Fibroblast of skin of abdomen (primary cell): ENCODE results near the gene ARL6IP1.
A peak's percentile ranks its signal among the peaks of the same experiment; 100 is the strongest.
"Not testable (repeated sequence)": the region's sequence is repeated elsewhere in the genome, so short reads cannot be mapped to it uniquely, and the experiment has no call there.

ENCODE experiments used
- DNase-seq: peaks from one replicate; pipeline ENCODE4 v3.0.0-alpha.2; 2013

Gene ARL6IP1

GRCh38 chr16:18799500-18799899 is 1.8 kb downstream of the ARL6IP1 start:
- no peak for DNase-seq

DNA sequence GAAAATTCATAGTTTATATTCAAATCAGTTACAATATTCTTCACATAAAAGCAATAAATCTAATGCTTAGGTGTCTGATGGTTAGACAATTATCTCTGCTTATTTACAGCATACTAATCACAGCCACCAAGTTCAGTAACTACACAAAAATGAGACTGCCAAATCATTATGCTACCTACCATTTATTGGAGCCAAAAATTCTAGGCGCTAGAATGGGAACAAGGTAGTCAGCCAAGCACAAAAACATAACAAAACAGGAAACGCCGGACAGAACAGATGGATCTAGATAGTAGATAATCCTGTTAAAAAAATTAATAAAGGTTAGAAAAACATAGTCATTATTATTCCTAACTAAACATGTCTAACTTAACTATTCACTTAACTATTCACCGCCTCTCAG is 3.6 kb downstream of the ARL6IP1 start:
- no peak for DNase-seq

DNA sequence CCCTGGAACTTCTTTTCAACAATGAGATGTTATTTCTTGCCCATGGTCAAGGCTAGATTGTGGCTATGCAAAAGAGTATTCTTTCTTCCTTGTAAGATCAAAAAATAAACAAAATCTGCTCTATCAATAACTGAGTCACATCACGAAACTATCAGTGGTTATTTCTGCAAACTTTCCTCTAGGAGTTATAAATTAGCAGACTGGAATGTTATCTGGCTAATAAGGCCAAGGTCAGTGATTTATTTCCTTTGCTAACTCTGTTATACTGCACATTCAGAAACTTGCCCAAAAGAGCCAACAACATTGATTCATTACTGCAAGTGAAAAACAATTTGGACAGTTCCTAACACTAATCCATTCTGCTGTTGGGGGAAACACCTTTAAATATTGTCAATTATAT is 5.0 kb downstream of the ARL6IP1 start:
- no peak for DNase-seq

DNA sequence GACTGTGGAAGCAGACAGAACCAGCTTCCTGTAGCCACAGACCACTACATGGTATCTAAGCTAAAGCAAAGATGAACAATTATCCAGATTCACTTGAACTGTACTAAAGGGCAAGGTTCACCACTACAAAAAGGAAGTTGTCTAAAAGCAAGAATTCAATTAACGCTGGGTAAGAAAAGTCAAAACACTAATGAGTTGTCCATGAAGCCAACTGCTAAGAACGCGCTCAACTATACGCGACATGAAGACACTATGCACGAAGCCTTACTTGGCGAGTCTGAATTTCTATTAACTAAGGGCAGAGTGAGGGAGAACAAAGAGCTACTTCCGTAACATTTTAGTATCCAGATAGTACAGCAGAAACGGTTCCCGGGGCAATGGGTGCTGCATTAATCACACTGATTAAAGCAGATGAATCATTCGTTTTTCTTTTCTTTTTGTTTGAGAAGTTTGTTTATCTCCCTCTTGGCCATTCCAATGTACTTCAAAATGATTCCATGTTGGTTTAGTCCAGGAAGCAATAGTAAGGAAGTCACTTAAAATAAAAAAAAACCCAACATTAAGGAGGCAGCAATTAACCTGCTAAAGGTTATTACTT is 8.4 kb downstream of the ARL6IP1 start:
- no peak for DNase-seq

GRCh38 chr16:18789850-18790706 is 11.3 kb downstream of the ARL6IP1 start, which contains the start of gene RPS15A:
Gene RPS15A (minus strand): TSS chr16:18790334. CDS start chr16:18789113, 1,221 bp downstream.
- DNase-seq = peak; percentile 98

GRCh38 chr16:18789515-18789849 is 11.9 kb downstream of the ARL6IP1 start:
- no peak for DNase-seq

DNA sequence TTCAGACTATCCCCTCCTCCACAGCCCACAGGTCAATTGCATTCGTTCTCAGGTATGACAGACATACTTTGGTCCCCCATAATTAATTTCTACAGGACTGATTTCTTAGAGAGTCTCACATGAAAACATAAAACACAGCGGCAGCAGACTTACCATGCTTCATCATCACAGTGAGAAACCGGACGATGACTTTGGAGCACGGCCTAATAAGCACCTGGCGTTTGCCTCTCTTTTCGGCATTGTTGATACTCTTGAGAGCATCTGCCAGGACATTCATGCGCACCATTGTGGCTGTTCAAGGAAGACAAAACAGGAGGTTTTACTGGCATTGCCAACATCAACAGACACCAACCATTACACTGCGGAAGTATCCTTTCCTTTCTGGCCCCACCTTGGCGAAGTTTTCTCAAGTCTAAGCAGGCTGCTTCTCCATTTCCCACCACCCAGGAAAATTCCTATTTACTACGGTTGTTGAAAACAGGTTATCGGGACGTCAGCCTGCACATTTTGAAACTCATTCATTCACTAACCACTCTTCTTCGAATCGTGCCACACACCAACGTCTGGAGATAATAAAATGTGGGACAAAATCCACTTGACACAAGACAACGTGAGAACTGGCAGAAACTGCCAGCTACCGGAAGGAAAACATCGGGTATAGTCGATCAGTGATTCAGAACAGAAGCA is 12.4 kb downstream of the ARL6IP1 start:
- DNase-seq = no peak

- no peak for DNase-seq
These were observed 16.3 kb downstream of the ARL6IP1 start for GRCh38 chr16:18784917-18785623.

DNA sequence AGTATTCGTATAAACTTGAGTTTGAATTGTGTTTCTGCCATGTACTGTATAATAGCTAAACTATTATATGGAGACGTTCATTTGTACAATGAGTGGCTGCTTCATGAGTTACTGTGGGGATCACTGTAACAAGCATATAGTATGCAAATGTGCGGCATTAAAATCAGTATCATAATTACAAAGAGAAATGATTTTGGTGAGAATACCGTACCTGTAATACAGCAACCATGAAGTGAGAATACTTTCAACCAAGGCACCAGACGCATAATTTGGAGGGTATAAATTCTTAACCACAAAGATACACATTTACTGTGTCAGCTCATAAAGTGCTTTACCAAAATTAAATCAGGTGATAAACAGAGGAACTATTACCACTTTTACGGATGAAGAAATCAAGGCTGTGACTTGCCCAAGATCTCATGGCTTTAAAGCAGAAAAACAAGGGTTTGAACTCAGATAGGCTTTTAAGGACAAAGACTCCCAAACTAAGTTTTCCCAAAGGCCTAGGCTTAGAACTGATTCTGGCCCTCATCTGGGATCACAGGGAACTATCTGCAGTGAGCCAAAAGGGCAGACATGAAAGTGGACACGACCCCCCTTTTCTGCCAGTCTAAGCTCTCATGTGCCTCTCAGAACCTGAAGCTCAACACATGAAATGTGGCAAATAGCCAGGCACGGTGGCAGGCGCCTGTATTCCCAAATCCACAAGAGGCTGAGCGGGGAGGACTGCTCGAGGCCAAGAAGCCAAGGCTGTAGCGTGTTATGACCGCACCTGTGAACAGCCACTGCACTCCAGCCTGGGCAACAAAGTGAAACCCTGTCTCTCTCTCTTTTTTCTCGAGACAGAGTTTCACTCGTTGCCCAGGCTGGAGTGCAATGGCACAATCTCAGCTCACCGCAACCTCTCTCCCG is 17.7 kb downstream of the ARL6IP1 start:
- no peak for DNase-seq

- no peak for DNase-seq
These were observed 18.5 kb downstream of the ARL6IP1 start for GRCh38 chr16:18782697-18783429.

DNA sequence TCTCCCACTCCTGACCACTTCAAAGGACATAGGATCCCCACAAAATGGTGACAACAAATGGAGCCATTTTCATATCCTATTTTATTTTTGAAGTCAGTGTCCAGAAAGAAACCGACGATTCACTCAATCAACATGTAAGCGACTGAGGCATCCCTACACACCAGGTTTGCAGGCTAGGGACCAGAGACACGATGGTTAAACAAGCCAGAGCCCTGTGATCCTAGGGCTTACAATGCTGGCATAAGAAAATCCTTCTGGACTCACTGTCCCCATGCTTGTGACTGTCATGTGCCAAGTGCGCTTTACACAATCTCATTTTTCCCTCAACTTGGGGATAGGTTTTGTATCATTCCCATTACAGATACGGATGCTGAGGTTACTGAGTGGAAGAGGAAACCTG is 20.1 kb downstream of the ARL6IP1 start:
- not testable (repeated sequence) for DNase-seq

- not testable (repeated sequence) for DNase-seq
These were observed 20.8 kb downstream of the ARL6IP1 start for GRCh38 chr16:18780460-18781026.

DNA sequence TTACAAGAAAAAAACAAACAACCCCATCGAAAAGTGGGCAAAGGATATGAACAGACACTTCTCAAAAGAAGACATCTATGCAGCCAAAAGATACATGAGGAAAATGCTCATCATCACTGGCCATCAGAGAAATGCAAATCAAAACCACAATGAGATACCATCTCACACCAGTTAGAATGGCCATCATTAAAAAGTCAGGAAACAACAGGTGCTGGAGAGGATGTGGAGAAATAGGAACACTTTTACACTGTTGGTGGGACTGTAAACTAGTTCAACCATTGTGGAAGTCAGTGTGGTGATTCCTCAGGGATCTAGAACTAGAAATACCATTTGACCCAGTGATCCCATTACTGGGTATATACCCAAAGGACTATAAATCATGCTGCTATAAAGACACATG is 23.7 kb downstream of the ARL6IP1 start:
- DNase-seq = not testable (repeated sequence)

GRCh38 chr16:18776334-18776733 is 25.0 kb downstream of the ARL6IP1 start:
- DNase-seq = not testable (repeated sequence)

- not testable (repeated sequence) for DNase-seq
These were observed 26.7 kb downstream of the ARL6IP1 start for GRCh38 chr16:18774651-18775050.

GRCh38 chr16:18772171-18772570 is 29.2 kb downstream of the ARL6IP1 start:
- DNase-seq = not testable (repeated sequence)

- DNase-seq = not testable (repeated sequence)
These were observed 30.9 kb downstream of the ARL6IP1 start for GRCh38 chr16:18770336-18770962.

DNA sequence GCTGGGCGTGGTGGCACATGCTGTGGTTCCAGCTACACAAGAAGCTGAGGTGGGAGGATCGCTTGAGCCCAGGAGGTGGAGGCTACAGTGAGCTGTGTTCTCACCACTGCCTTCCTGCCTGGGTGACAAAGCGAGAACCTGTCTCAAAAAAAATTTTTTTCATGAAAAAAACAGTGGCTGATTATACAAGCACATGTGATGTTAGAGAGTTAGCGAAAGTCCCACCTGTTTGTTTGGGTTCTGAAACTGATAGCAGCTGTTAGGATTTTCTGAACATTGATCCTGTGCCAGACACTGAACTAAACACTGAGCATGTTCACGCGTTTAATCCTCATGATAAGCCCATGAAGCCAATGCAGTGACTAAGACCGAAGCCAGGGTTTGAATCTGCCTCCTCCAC is 34.1 kb downstream of the ARL6IP1 start:
- DNase-seq = not testable (repeated sequence)

DNA sequence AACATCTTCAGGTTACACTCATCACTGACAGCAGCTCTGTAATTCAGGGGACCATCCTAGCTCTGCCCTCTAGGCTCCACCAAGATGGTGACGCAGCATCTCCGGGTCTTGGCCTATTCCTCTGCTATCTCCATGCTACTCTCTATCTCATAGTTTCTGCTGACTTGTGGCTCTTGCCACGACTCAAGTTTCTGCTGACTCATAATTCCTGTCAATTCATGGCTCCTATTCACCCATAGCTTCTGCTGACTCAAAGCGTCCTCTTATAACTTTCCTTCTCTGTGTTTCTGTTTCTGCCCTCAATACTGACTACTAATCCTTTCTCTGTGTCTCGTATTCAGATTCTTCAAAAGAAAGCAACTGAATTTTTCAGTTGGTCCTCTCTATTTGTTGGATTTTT is 38.6 kb downstream of the ARL6IP1 start:
- DNase-seq = not testable (repeated sequence)
